Sigmoid colon (tissue), 7 donors: Measurements from ENCODE around the gene PLD1. TPM values are rescaled to one million over a fixed set of nuclear protein-coding genes. Genes with fewer than 3 reads are reported as not detected.
A peak's percentile ranks its signal among the peaks of the same experiment; 100 is the strongest.

ENCODE experiments used
- DNase-seq: peaks from one replicate; pipeline ENCODE4 v3.0.0-alpha.2; 2019
- H3K27ac ChIP-seq, 4 donors: fragments of 200-600 bp; sonication (generic); one replicate each; pipeline ENCODE4 v1.5.1; 2016 to 2019; ENCODE audit warnings: mild to moderate bottlenecking in 1 of 4
- H3K27me3 ChIP-seq, 3 donors: fragments of 200-600 bp; sonication (generic); one replicate each; pipeline ENCODE4 v1.5.1; 2019; ENCODE audit warnings: mild to moderate bottlenecking in 1 of 3
- H3K36me3 ChIP-seq, 4 donors: fragments of 200-600 bp; sonication (generic); one replicate each; pipeline ENCODE4 v1.5.1; 2016 to 2019
- H3K4me1 ChIP-seq, 4 donors: fragments of 200-600 bp; sonication (generic); one replicate each; pipeline ENCODE4 v1.5.1; 2017 to 2019
- H3K4me3 ChIP-seq, 4 donors: fragments of 200-600 bp; sonication (generic); one replicate each; pipeline ENCODE4 v1.5.1; 2017 to 2019; ENCODE audit warnings: mild to moderate bottlenecking in 2 of 4, moderate library complexity in 1 of 4
- H3K9me3 ChIP-seq, 4 donors: fragments of 200-600 bp in 3 of 4; sonication (generic) in 3 of 4; one replicate each; pipeline versions ENCODE4 v1.5.1 to v1.6.1; 2013 to 2019
- EP300 ChIP-seq, 4 donors: sonication (generic); formaldehyde crosslinking; IDR thresholded peaks; one replicate each; pipeline ENCODE4 v1.6.1; 2017; ENCODE audit warnings: antibody characterized with exemption in 4 of 4
- POLR2A ChIP-seq, 2 donors: fragments of 450-650 bp; IDR thresholded peaks; one replicate each; pipeline ENCODE4 v1.6.1; 2016; ENCODE audit warnings: antibody characterized with exemption in 2 of 2, mild to moderate bottlenecking in 2 of 2, moderate library complexity in 2 of 2
- POLR2AphosphoS5 ChIP-seq, 4 donors: sonication (generic); formaldehyde crosslinking; IDR thresholded peaks; one replicate each; pipeline ENCODE4 v1.6.1; 2017; ENCODE audit warnings: antibody characterized with exemption in 4 of 4
- WGBS, 2 donors: extraction: QIAGEN DNeasy Blood & Tissue Kit; methylation state at CpG; one replicate each; pipeline ENCODE4 v1.1.7; 2013; 5-methylcytosine and 5-hydroxymethylcytosine counted together
- intact Hi-C: fragments of 100-400 bp; cut with DNase I; formaldehyde crosslinking; loops from one replicate; pipeline ENCODE4 v1.15.1; 2023
- polyA plus RNA-seq, 3 donors: library from polyadenylated mRNA; stranded (reverse); fragments of 200-250 nt; gene quantifications; one replicate each; pipeline ENCODE4 v1.2.3, GENCODE V29; 2013
- total RNA-seq, 4 donors: library from RNA; depleted of rRNA; stranded (reverse); fragments of >200 nt; gene quantifications; one replicate each; pipeline ENCODE4 v1.1.0, GENCODE V29; 2016
- TF ChIP-seq, protein P1 (sequence below), 4 experiments: fragments of 450-650 bp in 3 of 4; fragments of 200-600 bp in 1 of 4; IDR thresholded peaks; one replicate each; pipeline ENCODE4 v1.5.1; 2016 to 2019; ENCODE audit warnings: antibody characterized with exemption in 4 of 4, mild to moderate bottlenecking in 3 of 4, moderate library complexity in 2 of 4
- donor health status: healthy with polysubstance abuse.
- donor health status: Bipolar disorder and iron deficiency.
- donor health status: healthy.

The PLD1 gene
- total and polyA plus RNA-seq, 7 donors: 8.6 to 24.3 (median 12.2) TPM

DNA sequence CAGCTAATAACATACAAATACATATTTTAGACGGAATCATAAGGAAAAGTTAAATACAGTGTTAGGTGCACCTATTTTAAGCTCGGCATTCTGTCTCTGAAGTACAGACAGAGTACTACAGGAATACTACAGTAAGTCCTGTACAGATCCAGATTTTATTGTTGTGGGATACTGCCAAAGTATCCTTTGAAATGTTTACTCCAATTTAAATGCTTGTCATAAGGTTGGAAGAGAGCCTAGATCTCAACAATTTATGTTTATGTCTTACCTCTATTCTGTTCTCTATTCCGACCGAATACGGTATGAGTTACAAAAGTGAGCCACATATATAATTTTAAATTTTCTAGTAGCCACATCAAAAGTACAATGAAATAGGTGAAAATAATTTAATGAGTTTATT is 25.3 kb downstream of the PLD1 start:
- TF ChIP-seq, protein P1, sequence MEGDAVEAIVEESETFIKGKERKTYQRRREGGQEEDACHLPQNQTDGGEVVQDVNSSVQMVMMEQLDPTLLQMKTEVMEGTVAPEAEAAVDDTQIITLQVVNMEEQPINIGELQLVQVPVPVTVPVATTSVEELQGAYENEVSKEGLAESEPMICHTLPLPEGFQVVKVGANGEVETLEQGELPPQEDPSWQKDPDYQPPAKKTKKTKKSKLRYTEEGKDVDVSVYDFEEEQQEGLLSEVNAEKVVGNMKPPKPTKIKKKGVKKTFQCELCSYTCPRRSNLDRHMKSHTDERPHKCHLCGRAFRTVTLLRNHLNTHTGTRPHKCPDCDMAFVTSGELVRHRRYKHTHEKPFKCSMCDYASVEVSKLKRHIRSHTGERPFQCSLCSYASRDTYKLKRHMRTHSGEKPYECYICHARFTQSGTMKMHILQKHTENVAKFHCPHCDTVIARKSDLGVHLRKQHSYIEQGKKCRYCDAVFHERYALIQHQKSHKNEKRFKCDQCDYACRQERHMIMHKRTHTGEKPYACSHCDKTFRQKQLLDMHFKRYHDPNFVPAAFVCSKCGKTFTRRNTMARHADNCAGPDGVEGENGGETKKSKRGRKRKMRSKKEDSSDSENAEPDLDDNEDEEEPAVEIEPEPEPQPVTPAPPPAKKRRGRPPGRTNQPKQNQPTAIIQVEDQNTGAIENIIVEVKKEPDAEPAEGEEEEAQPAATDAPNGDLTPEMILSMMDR (IDR thresholded peaks at IDR 0.05): no peak
- TF ChIP-seq EP300 (IDR thresholded peaks at IDR 0.05): peak in 1 of 4 donors; percentile 5
- TF ChIP-seq POLR2A (IDR thresholded peaks at IDR 0.05): no peak
- peak in 3 of 4 donors; percentile 58 to 70 (median 62) for TF ChIP-seq POLR2AphosphoS5 (IDR thresholded peaks at IDR 0.05)
- Histone ChIP-seq H3K4me1 (peaks cover 0 to 32% (median 24%) of the 10 kb centered on the region in 4 donors), H3K36me3 (no peaks in the 10 kb centered on the region), H3K4me3 (no peak overlapping the region), H3K9me3 (no peaks in the 10 kb centered on the region), H3K27me3 (no peaks in the 10 kb centered on the region), H3K27ac (peak overlapping the region in 1 of 4 donors; percentile 59)
- 14 to 58% methylated on average over 5 of the region's 5 CpGs for WGBS, 2 donors
- no peak for DNase-seq
- intact Hi-C loops: no loop called here

DNA sequence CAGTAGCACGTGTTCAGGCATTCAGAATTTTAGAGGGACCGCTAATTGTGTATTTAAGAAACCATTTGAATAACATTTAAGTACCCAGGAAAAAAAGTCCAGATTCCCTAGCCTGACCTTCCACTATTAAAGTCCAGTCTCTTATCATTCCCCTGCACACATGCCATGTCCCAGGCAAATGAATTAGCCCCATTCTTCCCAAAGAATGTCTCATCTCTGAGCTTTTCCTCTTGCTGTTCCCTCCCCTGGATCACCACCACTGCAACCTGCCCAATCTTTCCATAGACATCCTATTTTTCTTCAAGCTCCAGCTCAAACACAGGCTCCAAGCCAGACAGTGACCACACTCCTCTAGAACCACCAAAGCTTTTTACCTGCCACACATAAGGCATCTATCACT is 25.9 kb downstream of the PLD1 start:
- Histone ChIP-seq H3K27ac (peak overlapping the region in 1 of 4 donors; percentile 59), H3K4me3 (no peak overlapping the region), H3K27me3 (no peaks in the 10 kb centered on the region), H3K4me1 (peaks cover 0 to 32% (median 24%) of the 10 kb centered on the region in 4 donors), H3K36me3 (no peaks in the 10 kb centered on the region), H3K9me3 (no peaks in the 10 kb centered on the region)
- intact Hi-C loops: no loop called here
- TF ChIP-seq EP300 (IDR thresholded peaks at IDR 0.05) (no peak), POLR2A (IDR thresholded peaks at IDR 0.05) (no peak), POLR2AphosphoS5 (IDR thresholded peaks at IDR 0.05) (no peak)
- TF ChIP-seq, protein P1 (IDR thresholded peaks at IDR 0.05): no peak
- no peak for DNase-seq
- 90 to 92% methylated on average over 2 of the region's 2 CpGs for WGBS, 2 donors

DNA sequence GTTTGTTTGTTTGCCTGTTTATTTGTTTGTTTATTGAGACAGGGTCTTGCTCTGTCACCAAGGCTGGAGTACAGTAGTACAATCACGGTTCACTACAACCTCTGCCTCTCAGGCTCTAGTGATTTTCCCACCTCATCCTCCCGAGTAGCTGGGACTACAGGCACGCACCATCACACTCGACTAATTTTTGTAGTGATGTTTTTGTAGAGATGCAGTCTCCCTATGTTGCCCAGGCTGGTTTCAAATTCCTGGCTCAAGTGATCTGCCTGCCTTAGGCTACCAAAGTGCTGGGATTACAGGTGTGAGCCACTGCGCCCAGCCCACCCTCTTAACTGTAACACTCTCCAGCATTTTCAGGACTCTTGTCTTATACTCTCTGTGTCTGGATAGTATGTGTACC is 26.7 kb downstream of the PLD1 start:
- H3K9me3 ChIP-seq: no peaks in the 10 kb centered on the region
- 76% methylated on average over 5 of the region's 5 CpGs for WGBS, 2 donors
- intact Hi-C loops: no loop called here
- peaks cover 0 to 26% (median 22%) of the 10 kb centered on the region in 4 donors for H3K4me1 ChIP-seq
- H3K4me3 ChIP-seq: no peak overlapping the region
- no peaks in the 10 kb centered on the region for H3K36me3 ChIP-seq
- no peaks in the 10 kb centered on the region for H3K27me3 ChIP-seq
- no peak for DNase-seq
- TF ChIP-seq POLR2A (IDR thresholded peaks at IDR 0.05): no peak
- no peak for TF ChIP-seq POLR2AphosphoS5 (IDR thresholded peaks at IDR 0.05)
- TF ChIP-seq, protein P1 (IDR thresholded peaks at IDR 0.05): no peak
- TF ChIP-seq EP300 (IDR thresholded peaks at IDR 0.05): no peak
- H3K27ac ChIP-seq: no peak overlapping the region

DNA sequence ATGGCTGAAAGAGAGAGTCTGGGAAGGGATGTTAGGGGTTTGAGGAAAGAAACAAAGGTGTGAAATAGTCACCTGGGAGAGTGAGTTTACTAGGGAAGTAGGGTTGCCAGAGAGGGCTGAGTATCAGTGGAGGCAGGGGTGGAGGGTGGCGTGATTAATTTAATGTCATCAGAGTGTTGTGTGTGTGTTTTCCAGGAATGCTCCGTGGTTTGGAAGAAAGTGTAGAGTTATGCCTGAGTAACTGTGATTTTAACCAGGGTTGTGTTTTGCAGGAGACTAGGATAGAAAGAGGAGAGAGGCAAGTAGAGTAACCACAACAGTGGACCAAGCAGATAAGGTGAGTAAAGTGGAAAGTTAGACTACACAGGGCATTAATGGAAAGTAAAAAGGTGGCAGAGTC is 27.2 kb downstream of the PLD1 start:
- H3K36me3 ChIP-seq: no peaks in the 10 kb centered on the region
- H3K9me3 ChIP-seq: no peaks in the 10 kb centered on the region
- TF ChIP-seq, protein P1 (IDR thresholded peaks at IDR 0.05): no peak
- TF ChIP-seq POLR2A (IDR thresholded peaks at IDR 0.05) (no peak), EP300 (IDR thresholded peaks at IDR 0.05) (no peak), POLR2AphosphoS5 (IDR thresholded peaks at IDR 0.05) (no peak)
- H3K4me3 ChIP-seq: no peak overlapping the region
- DNase-seq: no peak
- H3K4me1 ChIP-seq: peaks cover 0 to 26% (median 21%) of the 10 kb centered on the region in 4 donors
- no peak overlapping the region for H3K27ac ChIP-seq
- intact Hi-C loops: no loop called here
- no peaks in the 10 kb centered on the region for H3K27me3 ChIP-seq
- WGBS, 2 donors: 88 to 89% methylated on average over 2 of the region's 2 CpGs

DNA sequence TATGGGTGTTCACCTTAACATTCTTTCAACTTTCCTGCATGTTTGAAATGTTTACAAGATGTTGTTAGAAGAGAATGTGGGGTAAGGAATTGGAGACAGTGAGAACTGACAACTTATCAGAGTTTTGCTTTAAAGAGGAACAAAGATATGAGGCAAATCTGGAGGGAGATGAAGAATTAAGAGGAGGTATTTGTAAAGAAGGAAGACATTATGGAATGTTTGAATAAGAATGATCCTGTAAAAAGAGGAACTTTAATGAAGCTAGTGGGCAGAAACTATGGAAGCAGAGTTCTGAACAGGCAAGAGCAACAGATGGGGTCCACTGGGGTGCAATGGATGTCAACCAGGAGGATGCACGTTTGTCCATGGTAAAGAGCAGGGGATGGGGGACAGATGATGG is 27.7 kb downstream of the PLD1 start:
- peaks cover 0 to 26% (median 21%) of the 10 kb centered on the region in 4 donors for H3K4me1 ChIP-seq
- intact Hi-C loops: no loop called here
- DNase-seq: no peak
- H3K27ac ChIP-seq: no peak overlapping the region
- no peak overlapping the region for H3K4me3 ChIP-seq
- WGBS, 2 donors: 79 to 80% methylated on average over 1 of the region's 1 CpG
- no peaks in the 10 kb centered on the region for H3K9me3 ChIP-seq
- no peaks in the 10 kb centered on the region for H3K27me3 ChIP-seq
- no peaks in the 10 kb centered on the region for H3K36me3 ChIP-seq
- no peak for TF ChIP-seq EP300 (IDR thresholded peaks at IDR 0.05)
- no peak for TF ChIP-seq POLR2A (IDR thresholded peaks at IDR 0.05)
- TF ChIP-seq, protein P1 (IDR thresholded peaks at IDR 0.05): no peak
- TF ChIP-seq POLR2AphosphoS5 (IDR thresholded peaks at IDR 0.05): no peak
